ENCODE measurements around the gene OSBP2.

The OSBP2 gene

GRCh38 chr22:30921108-30921507 lies 226.4 kb downstream of the OSBP2 start:
- Histone ChIP-seq H3K4me1 (ENCODE audit: insufficient read depth, low read length) (0 out of 2 replicates have a peak, but pooled peaks cover 2% of the 10 kb centered on the region), H3K4me3 (ENCODE audit: low read length) (no peak overlapping the region), H3K27ac (ENCODE audit: low read depth, low read length) (no peak overlapping the region), H3K36me3 (ENCODE audit: insufficient read depth, low read length) (peaks cover 24% of the 10 kb centered on the region), H3K9ac (ENCODE audit: low read depth, low read length) (no peak overlapping the region), H3K9me3 (ENCODE audit: insufficient read depth, low read depth, low read length) (0 out of 2 replicates have a peak, but pooled peaks cover 4% of the 10 kb centered on the region), H3K27me3 (ENCODE audit: insufficient read depth, low read length) (no peaks in the 10 kb centered on the region)
- 93% methylated on average over 4 of the region's 6 CpGs for WGBS

DNA sequence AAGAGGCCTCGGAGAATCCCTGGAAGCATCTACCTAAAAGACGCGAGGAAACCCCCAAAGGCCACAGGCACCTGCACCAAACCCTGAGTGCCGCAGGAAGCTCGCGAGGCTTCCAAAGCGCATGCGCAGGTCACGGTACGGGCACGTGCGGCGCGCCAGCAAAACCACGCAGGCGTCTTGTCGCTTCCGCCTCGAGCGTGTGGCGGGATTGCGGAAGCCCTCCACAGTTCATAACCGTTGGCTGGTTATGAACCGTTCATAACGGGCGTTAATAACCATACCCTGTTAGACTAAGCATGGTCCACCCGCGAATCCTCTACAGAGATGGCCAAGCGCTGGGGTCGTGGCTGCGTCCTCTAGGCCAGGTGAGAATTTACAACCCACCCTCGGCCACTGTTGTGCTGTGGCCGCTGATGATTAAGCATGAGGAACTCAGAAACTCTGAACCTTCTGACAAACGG lies 227.5 kb downstream of the OSBP2 start:
- Histone ChIP-seq H3K9ac (ENCODE audit: low read depth, low read length) (no peak overlapping the region), H3K27ac (ENCODE audit: low read depth, low read length) (no peak overlapping the region), H3K27me3 (ENCODE audit: insufficient read depth, low read length) (no peaks in the 10 kb centered on the region), H3K4me3 (ENCODE audit: low read length) (no peak overlapping the region), H3K36me3 (ENCODE audit: insufficient read depth, low read length) (peaks cover 34% of the 10 kb centered on the region), H3K4me1 (ENCODE audit: insufficient read depth, low read length) (0 out of 2 replicates have a peak, but pooled peaks cover 2% of the 10 kb centered on the region), H3K9me3 (ENCODE audit: insufficient read depth, low read depth, low read length) (no peaks in the 10 kb centered on the region)
- WGBS: 95% methylated on average over 34 of the region's 34 CpGs

GRCh38 chr22:30923168-30923900 lies 228.7 kb downstream of the OSBP2 start:
- no peaks in the 10 kb centered on the region for H3K27me3 ChIP-seq (ENCODE audit: insufficient read depth, low read length)
- no peak overlapping the region for H3K27ac ChIP-seq (ENCODE audit: low read depth, low read length)
- H3K9ac ChIP-seq (ENCODE audit: low read depth, low read length): no peak overlapping the region
- H3K36me3 ChIP-seq (ENCODE audit: insufficient read depth, low read length): peaks cover 46% of the 10 kb centered on the region
- 0 out of 2 replicates have a peak, but pooled peaks cover 2% of the 10 kb centered on the region for H3K4me1 ChIP-seq (ENCODE audit: insufficient read depth, low read length)
- H3K4me3 ChIP-seq (ENCODE audit: low read length): no peak overlapping the region
- no peaks in the 10 kb centered on the region for H3K9me3 ChIP-seq (ENCODE audit: insufficient read depth, low read depth, low read length)
- WGBS: 97% methylated on average over 9 of the region's 9 CpGs

DNA sequence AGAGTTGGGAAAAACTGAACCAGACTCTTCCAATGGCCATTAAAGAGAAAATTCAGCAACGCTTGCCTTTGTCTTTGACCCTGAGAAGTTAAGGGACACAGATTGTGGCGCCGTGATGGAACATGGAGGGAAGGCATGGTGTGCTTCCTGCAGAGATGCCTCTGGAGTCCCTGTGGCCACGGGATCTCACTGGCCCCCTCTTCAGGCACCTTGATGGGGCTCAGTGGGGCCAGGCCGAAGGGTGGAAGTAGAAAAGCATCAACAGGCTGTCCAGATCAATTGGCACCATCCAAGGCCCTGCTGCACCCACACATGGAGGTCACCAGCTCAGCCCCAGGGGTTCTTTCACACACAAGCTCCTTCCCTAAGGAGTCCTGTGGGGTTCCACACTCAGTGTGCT lies 231.0 kb downstream of the OSBP2 start:
- H3K27ac ChIP-seq (ENCODE audit: low read depth, low read length): no peak overlapping the region
- H3K9me3 ChIP-seq (ENCODE audit: insufficient read depth, low read depth, low read length): no peaks in the 10 kb centered on the region
- H3K27me3 ChIP-seq (ENCODE audit: insufficient read depth, low read length): no peaks in the 10 kb centered on the region
- no peaks in the 10 kb centered on the region for H3K4me1 ChIP-seq (ENCODE audit: insufficient read depth, low read length)
- 94% methylated on average over 5 of the region's 5 CpGs for WGBS
- H3K9ac ChIP-seq (ENCODE audit: low read depth, low read length): no peak overlapping the region
- peaks cover 67% of the 10 kb centered on the region for H3K36me3 ChIP-seq (ENCODE audit: insufficient read depth, low read length)
- no peak overlapping the region for H3K4me3 ChIP-seq (ENCODE audit: low read length)

- Histone ChIP-seq H3K9ac (ENCODE audit: low read depth, low read length) (no peak overlapping the region), H3K27ac (ENCODE audit: low read depth, low read length) (no peak overlapping the region), H3K9me3 (ENCODE audit: insufficient read depth, low read depth, low read length) (no peaks in the 10 kb centered on the region), H3K36me3 (ENCODE audit: insufficient read depth, low read length) (peaks cover 77% of the 10 kb centered on the region), H3K27me3 (ENCODE audit: insufficient read depth, low read length) (no peaks in the 10 kb centered on the region), H3K4me3 (ENCODE audit: low read length) (no peak overlapping the region), H3K4me1 (ENCODE audit: insufficient read depth, low read length) (no peaks in the 10 kb centered on the region)
- WGBS: 93% methylated on average over 4 of the region's 4 CpGs
Observed at GRCh38 chr22:30926706-30927105, 232.0 kb downstream of the OSBP2 start.

DNA sequence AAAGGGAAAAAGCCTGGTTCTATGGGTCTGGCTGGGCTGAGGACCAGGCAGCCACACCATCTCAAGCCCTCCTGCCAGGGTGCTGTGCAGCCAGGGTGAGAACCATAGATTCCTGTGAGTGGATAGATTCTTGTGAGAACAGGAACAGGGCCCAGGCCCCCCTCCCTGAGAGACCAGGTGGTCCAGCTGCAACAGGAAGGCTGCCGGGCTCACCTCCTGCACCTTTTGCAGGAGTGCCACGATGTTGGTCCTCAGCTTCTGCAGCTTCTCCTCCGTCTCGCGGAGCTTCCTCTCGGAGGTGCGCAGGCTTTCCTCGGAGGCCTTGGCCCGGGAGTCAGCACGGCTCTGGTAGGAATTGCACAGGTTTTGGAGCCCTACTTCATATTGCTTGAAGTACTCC lies 233.1 kb downstream of the OSBP2 start:
- H3K27me3 ChIP-seq (ENCODE audit: insufficient read depth, low read length): no peaks in the 10 kb centered on the region
- H3K4me1 ChIP-seq (ENCODE audit: insufficient read depth, low read length): no peaks in the 10 kb centered on the region
- WGBS: 95% methylated on average over 10 of the region's 10 CpGs
- no peak overlapping the region for H3K27ac ChIP-seq (ENCODE audit: low read depth, low read length)
- H3K4me3 ChIP-seq (ENCODE audit: low read length): no peak overlapping the region
- peaks cover 88% of the 10 kb centered on the region for H3K36me3 ChIP-seq (ENCODE audit: insufficient read depth, low read length)
- no peaks in the 10 kb centered on the region for H3K9me3 ChIP-seq (ENCODE audit: insufficient read depth, low read depth, low read length)
- no peak overlapping the region for H3K9ac ChIP-seq (ENCODE audit: low read depth, low read length)

DNA sequence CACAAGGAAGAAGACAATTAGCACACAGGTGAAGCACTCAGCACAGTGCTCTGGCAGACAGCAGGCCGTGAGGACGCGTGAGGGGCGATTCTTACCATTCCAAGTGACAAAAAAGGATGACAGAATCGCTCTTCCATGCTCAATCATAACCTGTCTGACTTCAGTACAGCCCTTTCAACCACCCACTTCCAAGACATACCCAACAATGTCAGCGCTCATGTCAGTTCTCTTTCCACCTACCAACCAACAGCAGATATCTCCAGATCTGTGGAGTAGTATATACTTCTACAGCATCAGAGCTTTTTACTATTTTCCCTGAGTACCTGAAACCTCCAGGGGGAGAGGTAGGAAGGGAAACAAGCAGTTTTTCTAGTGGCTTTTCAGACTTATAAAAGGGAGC lies 233.7 kb downstream of the OSBP2 start:
- no peak overlapping the region for H3K4me3 ChIP-seq (ENCODE audit: low read length)
- H3K9me3 ChIP-seq (ENCODE audit: insufficient read depth, low read depth, low read length): no peaks in the 10 kb centered on the region
- 91% methylated on average over 6 of the region's 6 CpGs for WGBS
- no peaks in the 10 kb centered on the region for H3K4me1 ChIP-seq (ENCODE audit: insufficient read depth, low read length)
- peaks cover 94% of the 10 kb centered on the region for H3K36me3 ChIP-seq (ENCODE audit: insufficient read depth, low read length)
- no peaks in the 10 kb centered on the region for H3K27me3 ChIP-seq (ENCODE audit: insufficient read depth, low read length)
- H3K27ac ChIP-seq (ENCODE audit: low read depth, low read length): no peak overlapping the region
- H3K9ac ChIP-seq (ENCODE audit: low read depth, low read length): no peak overlapping the region

- Histone ChIP-seq H3K27me3 (ENCODE audit: insufficient read depth, low read length) (no peaks in the 10 kb centered on the region), H3K27ac (ENCODE audit: low read depth, low read length) (no peak overlapping the region), H3K4me1 (ENCODE audit: insufficient read depth, low read length) (no peaks in the 10 kb centered on the region), H3K9me3 (ENCODE audit: insufficient read depth, low read depth, low read length) (no peaks in the 10 kb centered on the region), H3K9ac (ENCODE audit: low read depth, low read length) (no peak overlapping the region), H3K4me3 (ENCODE audit: low read length) (no peak overlapping the region), H3K36me3 (ENCODE audit: insufficient read depth, low read length) (peaks cover 97% of the 10 kb centered on the region)
- WGBS: 96% methylated on average over 3 of the region's 3 CpGs
Observed at GRCh38 chr22:30930228-30930627, 235.6 kb downstream of the OSBP2 start.

GRCh38 chr22:30931541-30932300 lies 237.0 kb downstream of the OSBP2 start:
- Histone ChIP-seq H3K27me3 (ENCODE audit: insufficient read depth, low read length) (no peaks in the 10 kb centered on the region), H3K9me3 (ENCODE audit: insufficient read depth, low read depth, low read length) (no peaks in the 10 kb centered on the region), H3K36me3 (ENCODE audit: insufficient read depth, low read length) (peaks cover 98% of the 10 kb centered on the region), H3K27ac (ENCODE audit: low read depth, low read length) (no peak overlapping the region), H3K4me1 (ENCODE audit: insufficient read depth, low read length) (no peaks in the 10 kb centered on the region), H3K9ac (ENCODE audit: low read depth, low read length) (no peak overlapping the region), H3K4me3 (ENCODE audit: low read length) (no peak overlapping the region)
- WGBS: 98% methylated on average over 4 of the region's 4 CpGs

GRCh38 chr22:30932661-30933060 lies 238.0 kb downstream of the OSBP2 start:
- no peak overlapping the region for H3K9ac ChIP-seq (ENCODE audit: low read depth, low read length)
- no peaks in the 10 kb centered on the region for H3K4me1 ChIP-seq (ENCODE audit: insufficient read depth, low read length)
- no peaks in the 10 kb centered on the region for H3K9me3 ChIP-seq (ENCODE audit: insufficient read depth, low read depth, low read length)
- WGBS: 96% methylated on average over 16 of the region's 16 CpGs
- H3K4me3 ChIP-seq (ENCODE audit: low read length): no peak overlapping the region
- no peak overlapping the region for H3K27ac ChIP-seq (ENCODE audit: low read depth, low read length)
- peaks cover 98% of the 10 kb centered on the region for H3K36me3 ChIP-seq (ENCODE audit: insufficient read depth, low read length)
- H3K27me3 ChIP-seq (ENCODE audit: insufficient read depth, low read length): no peaks in the 10 kb centered on the region

DNA sequence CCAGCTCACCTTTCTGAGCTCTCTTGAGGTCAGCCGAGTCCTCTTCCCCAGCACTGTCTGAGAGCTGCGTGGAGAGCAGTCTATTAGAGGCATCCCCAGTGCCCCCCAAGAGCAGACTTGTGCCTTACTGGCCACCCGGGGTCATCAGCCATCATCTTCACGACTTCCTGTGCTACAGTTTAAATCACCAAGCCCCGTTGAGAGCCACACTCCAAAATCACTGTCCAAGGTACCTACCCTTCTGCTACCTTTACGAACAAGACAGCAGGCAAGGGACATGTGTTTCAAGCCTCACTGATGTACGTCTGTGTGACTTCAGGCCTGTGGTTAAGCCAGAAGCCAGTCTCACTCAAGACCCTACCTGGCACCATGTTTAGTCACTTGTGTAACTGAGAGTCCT lies 238.8 kb downstream of the OSBP2 start:
- no peak overlapping the region for H3K4me3 ChIP-seq (ENCODE audit: low read length)
- no peak overlapping the region for H3K9ac ChIP-seq (ENCODE audit: low read depth, low read length)
- peaks cover 98% of the 10 kb centered on the region for H3K36me3 ChIP-seq (ENCODE audit: insufficient read depth, low read length)
- no peak overlapping the region for H3K27ac ChIP-seq (ENCODE audit: low read depth, low read length)
- H3K27me3 ChIP-seq (ENCODE audit: insufficient read depth, low read length): no peaks in the 10 kb centered on the region
- H3K4me1 ChIP-seq (ENCODE audit: insufficient read depth, low read length): no peaks in the 10 kb centered on the region
- 91% methylated on average over 7 of the region's 7 CpGs for WGBS
- H3K9me3 ChIP-seq (ENCODE audit: insufficient read depth, low read depth, low read length): no peaks in the 10 kb centered on the region

All from HUES64 (cell line).